Measurements from ENCODE around the gene CEL. TPM values are rescaled to one million over a fixed set of nuclear protein-coding genes. Genes with fewer than 3 reads are reported as not detected.
"Not testable (repeated sequence)": the region's sequence is repeated elsewhere in the genome, so short reads cannot be mapped to it uniquely, and the experiment has no call there.

The CEL gene
- total and polyA plus RNA-seq, 9 donors: 0.97 to 12.0 (median 1.9) TPM

GRCh38 chr9:133055788-133056420 is 5.9 kb upstream of the CEL start:
- DNase-seq: no peak
- Histone ChIP-seq H3K36me3 (ENCODE audit: control insufficient read depth, insufficient read depth, low read length) (peaks cover 73% of the 10 kb centered on the region), H3K27ac (ENCODE audit: low read length) (peak overlapping the region; percentile 93), H3K9me3 (replicated peaks; ENCODE audit: control insufficient read depth, low read depth, low read length) (no peaks in the 10 kb centered on the region), H3K4me1 (ENCODE audit: control insufficient read depth, insufficient read depth, low read length) (peaks cover 70% of the 10 kb centered on the region), H3K4me3 (ENCODE audit: low read length) (no peak overlapping the region), H3K27me3 (ENCODE audit: control insufficient read depth, insufficient read depth, low read length) (no peaks in the 10 kb centered on the region)
- 86% methylated on average over 12 of the region's 17 CpGs for WGBS (ENCODE audit: insufficient coverage)

DNA sequence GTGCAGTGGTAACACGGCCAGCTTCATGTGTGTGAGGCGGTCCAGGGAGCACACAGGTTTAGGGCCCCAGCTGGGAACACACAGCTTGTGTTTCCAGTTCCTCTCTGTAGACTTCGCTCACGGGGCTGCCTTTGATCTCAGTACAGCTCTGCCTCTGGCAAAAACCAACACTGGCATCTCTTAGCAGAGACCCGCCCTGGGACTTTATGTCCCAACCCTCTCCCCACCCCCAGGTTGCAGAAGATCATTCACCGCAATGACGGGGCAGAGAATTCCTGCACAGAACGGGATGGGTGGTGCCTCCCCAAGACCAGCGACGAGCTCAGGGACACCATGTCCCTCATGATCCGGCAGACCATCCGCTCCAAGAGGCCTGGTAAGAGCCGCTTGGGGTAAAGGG is 5.2 kb upstream of the CEL start:
- H3K4me1 ChIP-seq (ENCODE audit: control insufficient read depth, insufficient read depth, low read length): peaks cover 70% of the 10 kb centered on the region
- WGBS (ENCODE audit: insufficient coverage): 85% methylated on average over 13 of the region's 13 CpGs
- no peak overlapping the region for H3K4me3 ChIP-seq (ENCODE audit: low read length)
- H3K36me3 ChIP-seq (ENCODE audit: control insufficient read depth, insufficient read depth, low read length): peaks cover 66% of the 10 kb centered on the region
- no peaks in the 10 kb centered on the region for H3K27me3 ChIP-seq (ENCODE audit: control insufficient read depth, insufficient read depth, low read length)
- H3K9me3 ChIP-seq (replicated peaks; ENCODE audit: control insufficient read depth, low read depth, low read length): no peaks in the 10 kb centered on the region
- no peak for DNase-seq
- H3K27ac ChIP-seq (ENCODE audit: low read length): peak overlapping the region; percentile 93

GRCh38 chr9:133057006-133057405 is 4.8 kb upstream of the CEL start:
- peak overlapping the region; percentile 93 for H3K27ac ChIP-seq (ENCODE audit: low read length)
- peak; percentile 81 for DNase-seq
- H3K4me3 ChIP-seq (ENCODE audit: low read length): no peak overlapping the region
- H3K4me1 ChIP-seq (ENCODE audit: control insufficient read depth, insufficient read depth, low read length): peaks cover 65% of the 10 kb centered on the region
- no peaks in the 10 kb centered on the region for H3K9me3 ChIP-seq (replicated peaks; ENCODE audit: control insufficient read depth, low read depth, low read length)
- 82% methylated on average over 8 of the region's 8 CpGs for WGBS (ENCODE audit: insufficient coverage)
- H3K36me3 ChIP-seq (ENCODE audit: control insufficient read depth, insufficient read depth, low read length): peaks cover 62% of the 10 kb centered on the region
- H3K27me3 ChIP-seq (ENCODE audit: control insufficient read depth, insufficient read depth, low read length): no peaks in the 10 kb centered on the region

DNA sequence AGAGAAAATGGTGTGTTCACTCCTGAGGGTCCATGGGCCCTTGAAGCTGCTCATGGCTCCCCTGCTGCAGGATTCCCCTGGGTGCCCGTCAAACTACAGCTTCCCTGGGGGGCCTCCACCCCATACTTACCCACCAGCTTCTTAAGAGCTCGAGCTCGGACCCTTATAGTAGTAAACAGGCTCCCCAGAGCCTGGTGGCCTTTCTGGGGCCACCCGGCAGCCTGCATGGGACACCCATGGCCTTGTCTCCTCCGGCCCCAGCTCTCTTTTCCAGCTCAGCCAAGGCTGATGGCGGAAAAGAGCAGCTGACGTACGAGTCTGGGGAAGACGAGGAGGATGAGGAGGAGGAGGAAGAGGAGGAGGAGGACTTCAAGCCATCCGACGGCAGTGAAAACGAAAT is 4.2 kb upstream of the CEL start:
- no peaks in the 10 kb centered on the region for H3K27me3 ChIP-seq (ENCODE audit: control insufficient read depth, insufficient read depth, low read length)
- no peak overlapping the region for H3K4me3 ChIP-seq (ENCODE audit: low read length)
- H3K9me3 ChIP-seq (replicated peaks; ENCODE audit: control insufficient read depth, low read depth, low read length): no peaks in the 10 kb centered on the region
- WGBS (ENCODE audit: insufficient coverage): 83% methylated on average over 9 of the region's 12 CpGs
- peak overlapping the region; percentile 93 for H3K27ac ChIP-seq (ENCODE audit: low read length)
- H3K4me1 ChIP-seq (ENCODE audit: control insufficient read depth, insufficient read depth, low read length): peaks cover 63% of the 10 kb centered on the region
- peaks cover 57% of the 10 kb centered on the region for H3K36me3 ChIP-seq (ENCODE audit: control insufficient read depth, insufficient read depth, low read length)
- no peak for DNase-seq

- Histone ChIP-seq H3K4me1 (ENCODE audit: control insufficient read depth, insufficient read depth, low read length) (peaks cover 63% of the 10 kb centered on the region), H3K27me3 (ENCODE audit: control insufficient read depth, insufficient read depth, low read length) (no peaks in the 10 kb centered on the region), H3K9me3 (replicated peaks; ENCODE audit: control insufficient read depth, low read depth, low read length) (no peaks in the 10 kb centered on the region), H3K4me3 (ENCODE audit: low read length) (no peak overlapping the region), H3K36me3 (ENCODE audit: control insufficient read depth, insufficient read depth, low read length) (peaks cover 52% of the 10 kb centered on the region), H3K27ac (ENCODE audit: low read length) (no peak overlapping the region)
- 68% methylated on average over 7 of the region's 7 CpGs for WGBS (ENCODE audit: insufficient coverage)
- DNase-seq: no peak
These were observed 3.7 kb upstream of the CEL start for GRCh38 chr9:133058071-133058470.

- no peaks in the 10 kb centered on the region for H3K27me3 ChIP-seq (ENCODE audit: control insufficient read depth, insufficient read depth, low read length)
- H3K27ac ChIP-seq (ENCODE audit: low read length): no peak overlapping the region
- no peak for DNase-seq
- 88% methylated on average over 6 of the region's 12 CpGs for WGBS (ENCODE audit: insufficient coverage)
- no peaks in the 10 kb centered on the region for H3K9me3 ChIP-seq (replicated peaks; ENCODE audit: control insufficient read depth, low read depth, low read length)
- H3K36me3 ChIP-seq (ENCODE audit: control insufficient read depth, insufficient read depth, low read length): peaks cover 46% of the 10 kb centered on the region
- no peak overlapping the region for H3K4me3 ChIP-seq (ENCODE audit: low read length)
- H3K4me1 ChIP-seq (ENCODE audit: control insufficient read depth, insufficient read depth, low read length): peaks cover 60% of the 10 kb centered on the region
These were observed 3.0 kb upstream of the CEL start for GRCh38 chr9:133058550-133059320.

GRCh38 chr9:133059623-133060022 is 2.2 kb upstream of the CEL start:
- no peak overlapping the region for H3K4me3 ChIP-seq (ENCODE audit: low read length)
- no peaks in the 10 kb centered on the region for H3K27me3 ChIP-seq (ENCODE audit: control insufficient read depth, insufficient read depth, low read length)
- H3K36me3 ChIP-seq (ENCODE audit: control insufficient read depth, insufficient read depth, low read length): peaks cover 48% of the 10 kb centered on the region
- H3K9me3 ChIP-seq (replicated peaks; ENCODE audit: control insufficient read depth, low read depth, low read length): no peaks in the 10 kb centered on the region
- no peak for DNase-seq
- WGBS (ENCODE audit: insufficient coverage): 43% methylated on average over 6 of the region's 7 CpGs
- no peak overlapping the region for H3K27ac ChIP-seq (ENCODE audit: low read length)
- H3K4me1 ChIP-seq (ENCODE audit: control insufficient read depth, insufficient read depth, low read length): peaks cover 52% of the 10 kb centered on the region

DNA sequence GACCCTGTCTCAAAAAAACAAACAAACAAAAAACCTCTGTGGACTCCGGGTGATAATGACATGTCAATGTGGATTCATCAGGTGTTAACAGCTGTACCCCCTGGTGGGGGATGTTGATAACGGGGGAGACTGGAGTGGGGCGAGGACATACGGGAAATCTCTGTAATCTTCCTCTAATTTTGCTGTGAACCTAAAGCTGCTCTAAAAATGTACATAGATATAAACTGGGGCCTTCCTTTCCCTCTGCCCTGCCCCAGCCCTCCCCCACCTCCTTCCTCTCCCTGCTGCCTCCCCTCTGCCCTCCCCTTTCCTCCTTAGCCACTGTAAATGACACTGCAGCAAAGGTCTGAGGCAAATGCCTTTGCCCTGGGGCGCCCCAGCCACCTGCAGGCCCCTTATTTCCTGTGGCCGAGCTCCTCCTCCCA is 1.4 kb upstream of the CEL start:
- H3K27ac ChIP-seq (ENCODE audit: low read length): no peak overlapping the region
- H3K9me3 ChIP-seq (replicated peaks; ENCODE audit: control insufficient read depth, low read depth, low read length): no peaks in the 10 kb centered on the region
- peaks cover 46% of the 10 kb centered on the region for H3K36me3 ChIP-seq (ENCODE audit: control insufficient read depth, insufficient read depth, low read length)
- no CpG with 5 or more reads among the region's 6 CpGs for WGBS (ENCODE audit: insufficient coverage)
- H3K4me3 ChIP-seq (ENCODE audit: low read length): no peak overlapping the region
- H3K27me3 ChIP-seq (ENCODE audit: control insufficient read depth, insufficient read depth, low read length): no peaks in the 10 kb centered on the region
- DNase-seq: no peak
- H3K4me1 ChIP-seq (ENCODE audit: control insufficient read depth, insufficient read depth, low read length): peaks cover 45% of the 10 kb centered on the region

DNA sequence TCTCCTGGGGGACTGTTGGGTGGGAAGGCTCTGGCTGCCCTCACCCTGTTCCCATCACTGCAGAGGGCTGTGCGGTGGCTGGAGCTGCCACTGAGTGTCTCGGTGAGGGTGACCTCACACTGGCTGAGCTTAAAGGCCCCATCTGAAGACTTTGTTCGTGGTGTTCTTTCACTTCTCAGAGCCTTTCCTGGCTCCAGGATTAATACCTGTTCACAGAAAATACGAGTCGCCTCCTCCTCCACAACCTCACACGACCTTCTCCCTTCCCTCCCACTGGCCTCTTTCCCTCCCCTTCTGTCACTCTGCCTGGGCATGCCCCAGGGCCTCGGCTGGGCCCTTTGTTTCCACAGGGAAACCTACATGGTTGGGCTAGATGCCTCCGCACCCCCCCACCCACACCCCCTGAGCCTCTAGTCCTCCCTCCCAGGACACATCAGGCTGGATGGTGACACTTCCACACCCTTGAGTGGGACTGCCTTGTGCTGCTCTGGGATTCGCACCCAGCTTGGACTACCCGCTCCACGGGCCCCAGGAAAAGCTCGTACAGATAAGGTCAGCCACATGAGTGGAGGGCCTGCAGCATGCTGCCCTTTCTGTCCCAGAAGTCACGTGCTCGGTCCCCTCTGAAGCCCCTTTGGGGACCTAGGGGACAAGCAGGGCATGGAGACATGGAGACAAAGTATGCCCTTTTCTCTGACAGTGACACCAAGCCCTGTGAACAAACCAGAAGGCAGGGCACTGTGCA is 590 bp upstream of the CEL start:
- H3K27ac ChIP-seq (ENCODE audit: low read length): peak overlapping the region; percentile 42
- H3K27me3 ChIP-seq (ENCODE audit: control insufficient read depth, insufficient read depth, low read length); H3K9me3 ChIP-seq (replicated peaks; ENCODE audit: control insufficient read depth, low read depth, low read length); DNase-seq; H3K4me3 ChIP-seq (ENCODE audit: low read length): not testable (repeated sequence)
- peaks cover 43% of the 10 kb centered on the region for H3K36me3 ChIP-seq (ENCODE audit: control insufficient read depth, insufficient read depth, low read length)
- WGBS (ENCODE audit: insufficient coverage): 50% methylated on average over 14 of the region's 14 CpGs
- H3K4me1 ChIP-seq (ENCODE audit: control insufficient read depth, insufficient read depth, low read length): peaks cover 37% of the 10 kb centered on the region

DNA sequence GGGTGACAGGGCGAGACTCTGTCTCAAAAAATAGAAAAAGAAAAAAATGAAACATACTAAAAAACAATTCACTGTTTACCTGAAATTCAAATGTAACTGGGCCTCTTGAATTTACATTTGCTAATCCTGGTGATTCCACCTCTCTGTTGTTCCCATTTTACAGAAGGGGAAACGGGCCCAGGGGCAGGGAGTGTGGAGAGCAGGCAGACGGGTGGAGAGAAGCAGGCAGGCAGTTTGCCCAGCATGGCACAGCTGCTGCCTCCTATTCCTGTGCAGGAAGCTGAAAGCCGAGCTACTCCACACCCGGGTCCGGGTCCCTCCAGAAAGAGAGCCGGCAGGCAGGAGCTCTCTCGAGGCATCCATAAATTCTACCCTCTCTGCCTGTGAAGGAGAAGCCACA is 788 bp downstream of the CEL start:
- H3K27ac ChIP-seq (ENCODE audit: low read length); DNase-seq; H3K27me3 ChIP-seq (ENCODE audit: control insufficient read depth, insufficient read depth, low read length); H3K4me3 ChIP-seq (ENCODE audit: low read length); H3K9me3 ChIP-seq (replicated peaks; ENCODE audit: control insufficient read depth, low read depth, low read length): not testable (repeated sequence)
- WGBS (ENCODE audit: insufficient coverage): no CpG with 5 or more reads among the region's 8 CpGs
- Histone ChIP-seq H3K36me3 (ENCODE audit: control insufficient read depth, insufficient read depth, low read length) (peaks cover 32% of the 10 kb centered on the region), H3K4me1 (ENCODE audit: control insufficient read depth, insufficient read depth, low read length) (peaks cover 23% of the 10 kb centered on the region)

All from muscle of leg (tissue), 11 donors.